ENCODE data around the gene RABGAP1. TPM values are rescaled to one million over a fixed set of nuclear protein-coding genes. Genes with fewer than 3 reads are reported as not detected.

RABGAP1 gene
- total RNA-seq, 2 experiments from 2014 or later = 16.8 to 46.6 TPM

GRCh38 chr9:123003466-123003865 lies 62.6 kb downstream of the RABGAP1 start:
- POLR2A ChIA-PET = interaction anchor here (0.7 kb wide), 1 partner anchor 461 kb away, joined by 3 read pairs; no protein-coding TSS in a partner anchor
- intact Hi-C loops (cut with micrococcal nuclease; ENCODE audit: unreplicated experiment) = no loop called here
- Histone ChIP-seq H3K79me2 (ENCODE audit: insufficient read depth, low read depth, low read length) (no peaks in the 10 kb centered on the region), H3K4me1 (ENCODE audit: insufficient read depth, low read length, poor library complexity, severe bottlenecking) (no peaks in the 10 kb centered on the region), H4K20me1 (ENCODE audit: insufficient read depth, low read length) (no peaks in the 10 kb centered on the region), H3K36me3 (ENCODE audit: insufficient read depth, low read length) (peaks cover 44% of the 10 kb centered on the region), H3K27ac (ENCODE audit: low read depth, low read length, poor library complexity, severe bottlenecking) (no peak overlapping the region), H3K4me3 (ENCODE audit: low read depth, low read length, poor library complexity, severe bottlenecking) (no peak overlapping the region), H3K9me3 (ENCODE audit: low read length) (no peaks in the 10 kb centered on the region), H2AFZ (ENCODE audit: low read length) (no peak overlapping the region), H3K4me2 (ENCODE audit: low read length) (no peak overlapping the region), H3K9me2 (ENCODE audit: insufficient read depth, low read length) (no peaks in the 10 kb centered on the region)
- no peak for TF ChIP-seq CTCF (conservative IDR thresholded peaks at IDR 0.05; ENCODE audit: low read length)
- no peak for DNase-seq (ENCODE audit: low spot score)
- CTCF ChIA-PET (ENCODE audit: unreplicated experiment) = no interaction called here
- BruUV-seq (replicated peaks) = no TSS peak

- H3K9me3 ChIP-seq (ENCODE audit: low read length) = no peaks in the 10 kb centered on the region
- H2AFZ ChIP-seq (ENCODE audit: low read length) = no peak overlapping the region
- H3K79me2 ChIP-seq (ENCODE audit: insufficient read depth, low read depth, low read length) = no peaks in the 10 kb centered on the region
- CTCF ChIA-PET (ENCODE audit: unreplicated experiment) = no interaction called here
- intact Hi-C loops (cut with micrococcal nuclease; ENCODE audit: unreplicated experiment) = no loop called here
- TF ChIP-seq CTCF (conservative IDR thresholded peaks at IDR 0.05; ENCODE audit: low read length) (no peak), EZH2phosphoT487 (IDR thresholded peaks at IDR 0.05; ENCODE audit: borderline replicate concordance, low read depth, low read length) (no peak)
- H3K36me3 ChIP-seq (ENCODE audit: insufficient read depth, low read length) = peaks cover 48% of the 10 kb centered on the region
- no TSS peak for BruUV-seq (replicated peaks)
- POLR2A ChIA-PET = no interaction called here
- H3K4me2 ChIP-seq (ENCODE audit: low read length) = no peak overlapping the region
- H3K27ac ChIP-seq (ENCODE audit: low read depth, low read length, poor library complexity, severe bottlenecking) = no peak overlapping the region
- H4K20me1 ChIP-seq (ENCODE audit: insufficient read depth, low read length) = no peaks in the 10 kb centered on the region
- H3K9me2 ChIP-seq (ENCODE audit: insufficient read depth, low read length) = no peaks in the 10 kb centered on the region
- no peaks in the 10 kb centered on the region for H3K4me1 ChIP-seq (ENCODE audit: insufficient read depth, low read length, poor library complexity, severe bottlenecking)
- no peak overlapping the region for H3K4me3 ChIP-seq (ENCODE audit: low read depth, low read length, poor library complexity, severe bottlenecking)
- no peak for DNase-seq (ENCODE audit: low spot score)
These were observed 65.1 kb downstream of the RABGAP1 start for GRCh38 chr9:123005964-123006363.

GRCh38 chr9:123007269-123007668 lies 66.4 kb downstream of the RABGAP1 start:
- DNase-seq (ENCODE audit: low spot score) = no peak
- Histone ChIP-seq H3K4me1 (ENCODE audit: insufficient read depth, low read length, poor library complexity, severe bottlenecking) (no peaks in the 10 kb centered on the region), H2AFZ (ENCODE audit: low read length) (no peak overlapping the region), H3K9me2 (ENCODE audit: insufficient read depth, low read length) (no peaks in the 10 kb centered on the region), H4K20me1 (ENCODE audit: insufficient read depth, low read length) (no peaks in the 10 kb centered on the region), H3K36me3 (ENCODE audit: insufficient read depth, low read length) (peaks cover 51% of the 10 kb centered on the region), H3K27ac (ENCODE audit: low read depth, low read length, poor library complexity, severe bottlenecking) (no peak overlapping the region), H3K79me2 (ENCODE audit: insufficient read depth, low read depth, low read length) (no peaks in the 10 kb centered on the region), H3K4me2 (ENCODE audit: low read length) (no peak overlapping the region), H3K4me3 (ENCODE audit: low read depth, low read length, poor library complexity, severe bottlenecking) (no peak overlapping the region), H3K9me3 (ENCODE audit: low read length) (no peaks in the 10 kb centered on the region)
- ChIA-PET POLR2A (interaction anchor here (0.6 to 0.8 kb wide), 2 partner anchors 12 to 341 kb away, joined by 3 to 6 read pairs; no protein-coding TSS in a partner anchor), CTCF (ENCODE audit: unreplicated experiment) (interaction anchor here (1.0 kb wide), 1 partner anchor 11 kb away, joined by 3 read pairs; no protein-coding TSS in a partner anchor)
- intact Hi-C loops (cut with micrococcal nuclease; ENCODE audit: unreplicated experiment) = no loop called here
- no TSS peak for BruUV-seq (replicated peaks)
- no peak for TF ChIP-seq EZH2phosphoT487 (IDR thresholded peaks at IDR 0.05; ENCODE audit: borderline replicate concordance, low read depth, low read length)
- TF ChIP-seq CTCF (conservative IDR thresholded peaks at IDR 0.05; ENCODE audit: low read length) = no peak
